OCI-LY7 (cell line): ENCODE data around the gene FAH.

Experiments used
- EZH2phosphoT487 ChIP-seq: fragments of 200-600 bp; sonication (generic); IDR thresholded peaks from 2 replicates; pipeline ENCODE4 v1.6.1; 2018; ENCODE audit warnings: low read depth, borderline replicate concordance, mild to moderate bottlenecking, mixed run types, antibody characterized with exemption, low read length, moderate library complexity, mixed read lengths
- TF ChIP-seq, protein P1 (sequence below): fragments of 200-600 bp; sonication (generic); conservative IDR thresholded peaks from 2 replicates; pipeline ENCODE4 v1.5.1; 2014; ENCODE audit warnings: mild to moderate bottlenecking, antibody characterized with exemption, low read length, moderate library complexity, mixed read lengths

- TF ChIP-seq, protein P1, sequence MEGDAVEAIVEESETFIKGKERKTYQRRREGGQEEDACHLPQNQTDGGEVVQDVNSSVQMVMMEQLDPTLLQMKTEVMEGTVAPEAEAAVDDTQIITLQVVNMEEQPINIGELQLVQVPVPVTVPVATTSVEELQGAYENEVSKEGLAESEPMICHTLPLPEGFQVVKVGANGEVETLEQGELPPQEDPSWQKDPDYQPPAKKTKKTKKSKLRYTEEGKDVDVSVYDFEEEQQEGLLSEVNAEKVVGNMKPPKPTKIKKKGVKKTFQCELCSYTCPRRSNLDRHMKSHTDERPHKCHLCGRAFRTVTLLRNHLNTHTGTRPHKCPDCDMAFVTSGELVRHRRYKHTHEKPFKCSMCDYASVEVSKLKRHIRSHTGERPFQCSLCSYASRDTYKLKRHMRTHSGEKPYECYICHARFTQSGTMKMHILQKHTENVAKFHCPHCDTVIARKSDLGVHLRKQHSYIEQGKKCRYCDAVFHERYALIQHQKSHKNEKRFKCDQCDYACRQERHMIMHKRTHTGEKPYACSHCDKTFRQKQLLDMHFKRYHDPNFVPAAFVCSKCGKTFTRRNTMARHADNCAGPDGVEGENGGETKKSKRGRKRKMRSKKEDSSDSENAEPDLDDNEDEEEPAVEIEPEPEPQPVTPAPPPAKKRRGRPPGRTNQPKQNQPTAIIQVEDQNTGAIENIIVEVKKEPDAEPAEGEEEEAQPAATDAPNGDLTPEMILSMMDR, result no peak
- TF ChIP-seq EZH2phosphoT487, result no peak
Measured at GRCh38 chr15:80186597-80186996, 33.8 kb downstream of the FAH start.
